GM23338 (cell line): ENCODE results near the gene LRRFIP2. TPM values are rescaled to one million over a fixed set of nuclear protein-coding genes. Genes with fewer than 3 reads are reported as not detected.
"Not testable (repeated sequence)": the region's sequence is repeated elsewhere in the genome, so short reads cannot be mapped to it uniquely, and the experiment has no call there.

Source experiments
- ATAC-seq: fragments of 200-7000 bp; cut with Tn5 transposase; 3 replicates; pipeline ENCODE4 v1.9.1; 2020
- DNase-seq: peaks from one replicate; pipeline ENCODE4 v3.0.0-alpha.2; 2015; ENCODE audit warnings: low spot score
- H2AFZ ChIP-seq: fragments of 200-600 bp; sonication (generic); 2 replicates; pipeline ENCODE4 v1.8.0; 2016; ENCODE audit warnings: antibody characterized with exemption, mild to moderate bottlenecking, moderate library complexity
- H3F3A ChIP-seq: fragments of 200-600 bp; sonication (generic); replicated peaks from 2 replicates; pipeline ENCODE4 v1.8.0; 2017; ENCODE audit warnings: antibody characterized with exemption, mixed run types, low read depth
- H3K27ac ChIP-seq: fragments of 200-600 bp; sonication (generic); 2 replicates; pipeline ENCODE4 v1.6.1; 2016; ENCODE audit warnings: low read depth
- H3K27me3 ChIP-seq: fragments of 200-600 bp; sonication (generic); 2 replicates; pipeline ENCODE4 v1.8.0; 2016; ENCODE audit warnings: mild to moderate bottlenecking, mixed run types, moderate library complexity; ENCODE audit not compliant: insufficient read depth
- H3K36me3 ChIP-seq: fragments of 200-600 bp; sonication (generic); 2 replicates; pipeline ENCODE4 v1.8.0; 2016; ENCODE audit warnings: mild to moderate bottlenecking; ENCODE audit not compliant: insufficient read depth
- H3K4me1 ChIP-seq: fragments of 200-600 bp; sonication (generic); 2 replicates; pipeline ENCODE4 v1.8.0; 2016; ENCODE audit warnings: mild to moderate bottlenecking, moderate library complexity; ENCODE audit not compliant: insufficient read depth
- H3K4me2 ChIP-seq: fragments of 200-600 bp; sonication (generic); 2 replicates; pipeline ENCODE4 v1.7.1; 2017; ENCODE audit warnings: mixed run types
- H3K4me3 ChIP-seq: fragments of 200-600 bp; sonication (generic); 2 replicates; pipeline ENCODE4 v1.6.1; 2016; ENCODE audit warnings: mixed run types
- H3K79me2 ChIP-seq: fragments of 200-600 bp; sonication (generic); replicated peaks from 2 replicates; pipeline ENCODE4 v1.8.0; 2017; ENCODE audit warnings: mild to moderate bottlenecking; ENCODE audit not compliant: insufficient read depth
- H3K9me2 ChIP-seq: fragments of 200-600 bp; sonication (generic); 2 replicates; pipeline ENCODE4 v1.8.0; 2017; ENCODE audit not compliant: insufficient read depth
- H4K20me1 ChIP-seq: fragments of 200-600 bp; sonication (generic); replicated peaks from 2 replicates; pipeline ENCODE4 v1.8.0; 2017; ENCODE audit warnings: mild to moderate bottlenecking; ENCODE audit not compliant: insufficient read depth
- H3K27ac Mint-ChIP-seq: 2 replicates; pipeline ENCODE4 v1.8.0; 2020; ENCODE audit warnings: inconsistent platforms, mild to moderate bottlenecking, moderate library complexity, mixed read lengths
- H3K27me3 Mint-ChIP-seq: 3 replicates; pipeline ENCODE4 v1.8.0; 2022; ENCODE audit warnings: low read depth, mild to moderate bottlenecking, moderate library complexity, mixed read lengths, inconsistent platforms; ENCODE audit not compliant: insufficient read depth, poor library complexity
- H3K36me3 Mint-ChIP-seq: 3 replicates; pipeline ENCODE4 v1.8.0; 2021; ENCODE audit warnings: low read depth, mild to moderate bottlenecking, inconsistent platforms, moderate library complexity, mixed read lengths
- H3K4me1 Mint-ChIP-seq: 3 replicates; pipeline ENCODE4 v1.8.0; 2020; ENCODE audit warnings: mild to moderate bottlenecking, inconsistent platforms, mixed read lengths
- H3K4me3 Mint-ChIP-seq: 3 replicates; pipeline ENCODE4 v1.8.0; 2021; ENCODE audit warnings: moderate library complexity, mild to moderate bottlenecking, inconsistent platforms, mixed read lengths
- H3K9me3 Mint-ChIP-seq: 3 replicates; pipeline ENCODE4 v1.8.0; 2020; ENCODE audit warnings: moderate library complexity, mild to moderate bottlenecking, inconsistent platforms, mixed read lengths
- NANOG ChIP-seq: IDR thresholded peaks from 2 replicates; pipeline ENCODE4 v1.6.1; 2016; ENCODE audit warnings: antibody characterized with exemption, borderline replicate concordance
- ZNF462 ChIP-seq: fragments of 250-450 bp; sonication (Bioruptor Pico); IDR thresholded peaks from 2 replicates; pipeline ENCODE4 v1.5.0; 2020; ENCODE audit warnings: mild to moderate bottlenecking, moderate library complexity
- polyA plus RNA-seq: library from polyadenylated mRNA; unstranded; fragments of >200 nt; fragmentation: Nextera tagmentation; extraction: Ambion mirVana; gene quantifications from 2 replicates; pipeline ENCODE4 v1.2.1, GENCODE V29; 2016
- total RNA-seq: library from RNA; depleted of rRNA; stranded (reverse); fragments of >200 nt; shearing (Covaris generic); gene quantifications from 2 replicates; pipeline ENCODE4 v1.2.3, GENCODE V29; 2014

The LRRFIP2 gene
- total and polyA plus RNA-seq, 2 experiments from 2014 or later, result 20.3 to 29.0 TPM

GRCh38 chr3:37056826-37057225, 117.6 kb downstream of the LRRFIP2 start (continued):
- no peak for TF ChIP-seq ZNF462 (CRISPR knock-in tag)

- peaks cover 35% of the 10 kb centered on the region for H3K36me3 Mint-ChIP-seq
- ATAC-seq, H3K4me2 ChIP-seq: not testable (repeated sequence)
Observed at GRCh38 chr3:37055077-37055476, 119.3 kb downstream of the LRRFIP2 start.

DNA sequence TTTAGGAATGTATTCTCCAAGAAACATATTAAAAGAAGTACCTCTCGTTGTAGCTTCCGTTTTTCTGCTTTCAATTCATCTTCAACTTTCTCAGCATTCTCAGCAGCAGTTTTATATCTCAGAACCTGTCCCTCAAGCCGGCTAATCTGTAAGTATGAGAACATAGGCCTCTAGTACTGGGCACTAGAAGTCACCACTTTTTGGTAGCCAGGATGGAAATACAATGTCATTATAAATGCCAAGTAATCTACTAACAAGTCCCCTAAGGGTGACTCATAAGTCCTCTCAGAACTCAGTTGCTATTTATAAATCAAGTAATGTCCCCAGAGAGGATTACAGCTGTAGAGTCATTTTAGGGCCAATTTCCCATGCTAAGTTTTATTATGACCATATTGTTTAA, 120.0 kb downstream of the LRRFIP2 start:
- Histone ChIP-seq H2AFZ (no peak overlapping the region), H3K27ac (no peak overlapping the region), H3K27me3 (no peaks in the 10 kb centered on the region), H4K20me1 (no peaks in the 10 kb centered on the region), H3K4me3 (no peak overlapping the region), H3K4me1 (no peaks in the 10 kb centered on the region), H3K36me3 (peaks cover 34% of the 10 kb centered on the region), H3K9me2 (no peaks in the 10 kb centered on the region), H3F3A (no peaks in the 10 kb centered on the region), H3K79me2 (no peaks in the 10 kb centered on the region), H3K4me2 (no peak overlapping the region)
- Mint-ChIP-seq H3K27ac (no peak overlapping the region; the same call in 1 of the 2 replicates), H3K9me3 (no peaks in the 10 kb centered on the region), H3K4me3 (no peak overlapping the region), H3K36me3 (peaks cover 42% of the 10 kb centered on the region), H3K27me3 (peaks cover 2% of the 10 kb centered on the region), H3K4me1 (no peaks in the 10 kb centered on the region)
- DNase-seq, result no peak
- ATAC-seq, result no peak
- TF ChIP-seq ZNF462 (CRISPR knock-in tag) (no peak), NANOG (no peak)

More at GRCh38 chr3:37055077-37055476, 119.3 kb downstream of the LRRFIP2 start:
- H3K4me3 ChIP-seq, H3K27me3 Mint-ChIP-seq, H3K27ac ChIP-seq, H3K27me3 ChIP-seq, H2AFZ ChIP-seq, H4K20me1 ChIP-seq, DNase-seq, H3K4me1 Mint-ChIP-seq, H3K79me2 ChIP-seq, H3K9me2 ChIP-seq, H3K9me3 Mint-ChIP-seq, H3K27ac Mint-ChIP-seq, H3K4me3 Mint-ChIP-seq, H3K4me1 ChIP-seq, H3F3A ChIP-seq: not testable (repeated sequence)
- peaks cover 32% of the 10 kb centered on the region for H3K36me3 ChIP-seq
